Epithelial cell of proximal tubule (primary cell): ENCODE measurements around the gene SNX30. TPM values are rescaled to one million over a fixed set of nuclear protein-coding genes. Genes with fewer than 3 reads are reported as not detected.

Source experiments
- DNase-seq: peaks from one replicate; pipeline ENCODE4 v3.0.0-alpha.2; 2011; ENCODE audit warnings: low read depth
- H3K4me3 ChIP-seq: 2 replicates; pipeline ENCODE4 v1.5.1; 2011; ENCODE audit warnings: low read depth, mild to moderate bottlenecking, low read length
- total RNA-seq: library from RNA; depleted of rRNA; stranded (reverse); fragments of >200 nt; gene quantifications from 2 replicates; pipeline ENCODE4 v1.2.3, GENCODE V29; 2015
- TF ChIP-seq, protein P1 (sequence below): conservative IDR thresholded peaks from 2 replicates; pipeline ENCODE4 v1.5.1; 2012; ENCODE audit warnings: low read depth, mild to moderate bottlenecking, low read length

The SNX30 gene
- total RNA-seq, 1 donor from 2014 or later, result 6.9 TPM

DNA sequence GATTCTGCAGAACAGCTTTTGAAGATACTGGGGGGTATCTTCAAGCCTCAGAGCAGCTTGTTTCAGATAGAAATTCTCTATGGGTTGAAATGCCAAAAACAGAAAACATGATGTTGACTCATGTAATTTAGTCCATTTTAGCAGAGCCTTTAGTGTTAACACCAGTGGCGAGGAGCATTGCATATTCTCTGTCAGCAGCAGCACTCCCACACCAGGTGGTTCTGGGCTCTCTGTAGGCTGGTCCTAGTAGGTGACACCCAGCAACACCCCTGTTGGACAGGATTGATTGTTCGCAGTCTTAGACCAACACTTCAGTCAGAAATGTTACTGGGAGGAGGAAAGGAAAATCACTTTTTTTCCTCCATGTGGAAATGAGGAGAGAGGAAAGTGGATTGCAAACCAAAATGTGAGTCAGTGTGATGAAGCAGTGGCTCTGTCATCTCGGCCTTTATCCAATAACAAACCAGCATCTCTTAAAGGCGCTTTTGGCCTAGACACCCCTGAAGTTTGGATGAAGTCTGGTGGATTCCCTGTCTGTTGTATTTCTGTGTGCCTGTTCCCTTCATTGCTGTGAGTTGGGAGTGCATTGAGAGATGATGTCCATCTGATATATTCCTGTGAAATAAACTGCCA is 123.3 kb downstream of the SNX30 start:
- TF ChIP-seq, protein P1, sequence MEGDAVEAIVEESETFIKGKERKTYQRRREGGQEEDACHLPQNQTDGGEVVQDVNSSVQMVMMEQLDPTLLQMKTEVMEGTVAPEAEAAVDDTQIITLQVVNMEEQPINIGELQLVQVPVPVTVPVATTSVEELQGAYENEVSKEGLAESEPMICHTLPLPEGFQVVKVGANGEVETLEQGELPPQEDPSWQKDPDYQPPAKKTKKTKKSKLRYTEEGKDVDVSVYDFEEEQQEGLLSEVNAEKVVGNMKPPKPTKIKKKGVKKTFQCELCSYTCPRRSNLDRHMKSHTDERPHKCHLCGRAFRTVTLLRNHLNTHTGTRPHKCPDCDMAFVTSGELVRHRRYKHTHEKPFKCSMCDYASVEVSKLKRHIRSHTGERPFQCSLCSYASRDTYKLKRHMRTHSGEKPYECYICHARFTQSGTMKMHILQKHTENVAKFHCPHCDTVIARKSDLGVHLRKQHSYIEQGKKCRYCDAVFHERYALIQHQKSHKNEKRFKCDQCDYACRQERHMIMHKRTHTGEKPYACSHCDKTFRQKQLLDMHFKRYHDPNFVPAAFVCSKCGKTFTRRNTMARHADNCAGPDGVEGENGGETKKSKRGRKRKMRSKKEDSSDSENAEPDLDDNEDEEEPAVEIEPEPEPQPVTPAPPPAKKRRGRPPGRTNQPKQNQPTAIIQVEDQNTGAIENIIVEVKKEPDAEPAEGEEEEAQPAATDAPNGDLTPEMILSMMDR, result no peak
- DNase-seq, result no peak
- no peak overlapping the region for H3K4me3 ChIP-seq

DNA sequence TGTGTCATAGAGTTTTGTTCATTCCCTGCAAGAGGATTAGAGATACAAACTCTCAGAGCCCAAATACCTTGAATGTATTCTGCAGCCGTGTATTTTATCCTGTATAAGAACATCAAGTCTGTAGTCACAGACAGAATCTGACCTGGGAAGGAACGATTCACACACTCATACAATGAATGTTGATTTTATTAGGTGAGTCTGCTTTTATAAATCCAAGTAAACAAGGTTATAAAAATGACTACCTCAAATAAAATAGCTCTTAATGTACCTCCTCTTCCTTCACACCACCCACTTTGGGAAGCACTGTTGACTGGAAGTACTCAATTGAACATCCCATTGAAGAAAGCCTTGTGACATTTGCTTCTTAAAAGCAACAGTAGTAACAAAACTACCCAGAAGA is 128.2 kb downstream of the SNX30 start:
- TF ChIP-seq, protein P1, result no peak
- no peak for DNase-seq
- H3K4me3 ChIP-seq, result no peak overlapping the region

DNA sequence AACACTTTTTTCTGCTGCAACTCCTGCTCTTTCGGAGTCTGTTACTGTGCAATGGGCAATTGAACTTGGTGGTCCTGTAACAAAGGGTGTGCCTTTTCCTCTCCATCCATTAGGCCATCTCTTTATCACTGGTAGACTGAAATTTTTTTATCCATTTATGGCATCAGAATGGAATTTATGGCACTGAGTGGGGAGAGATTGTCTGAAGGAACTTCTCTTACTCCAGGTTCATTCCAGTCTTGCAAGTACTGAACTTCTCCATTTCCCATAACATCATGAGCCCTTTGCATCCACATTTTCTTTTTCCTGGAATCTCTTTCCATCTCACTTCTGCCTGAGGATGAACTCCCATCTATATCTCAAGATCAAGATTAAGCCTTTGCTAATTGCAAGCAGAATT is 130.1 kb downstream of the SNX30 start:
- TF ChIP-seq, protein P1, result no peak
- no peak overlapping the region for H3K4me3 ChIP-seq
- DNase-seq, result no peak

DNA sequence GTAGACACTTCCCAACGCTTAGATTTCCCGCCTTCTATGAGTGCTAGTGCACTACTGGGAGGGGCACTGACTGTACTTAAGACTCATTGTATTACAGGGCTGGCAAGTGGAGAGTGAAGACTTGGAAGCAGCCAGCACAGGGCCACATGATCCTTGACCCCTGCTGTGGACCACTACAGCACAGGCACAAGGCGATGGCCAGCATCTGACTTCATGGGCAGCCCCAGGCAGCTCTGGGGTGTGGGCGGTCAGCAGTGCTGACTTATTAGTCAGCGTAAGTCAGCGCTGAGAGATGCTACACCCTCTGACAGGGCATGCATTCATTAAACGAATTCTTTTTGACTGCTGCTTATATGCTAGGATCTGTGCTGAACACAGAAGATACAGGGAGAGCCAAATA is 130.8 kb downstream of the SNX30 start:
- DNase-seq, result no peak
- TF ChIP-seq, protein P1, result no peak
- no peak overlapping the region for H3K4me3 ChIP-seq

DNA sequence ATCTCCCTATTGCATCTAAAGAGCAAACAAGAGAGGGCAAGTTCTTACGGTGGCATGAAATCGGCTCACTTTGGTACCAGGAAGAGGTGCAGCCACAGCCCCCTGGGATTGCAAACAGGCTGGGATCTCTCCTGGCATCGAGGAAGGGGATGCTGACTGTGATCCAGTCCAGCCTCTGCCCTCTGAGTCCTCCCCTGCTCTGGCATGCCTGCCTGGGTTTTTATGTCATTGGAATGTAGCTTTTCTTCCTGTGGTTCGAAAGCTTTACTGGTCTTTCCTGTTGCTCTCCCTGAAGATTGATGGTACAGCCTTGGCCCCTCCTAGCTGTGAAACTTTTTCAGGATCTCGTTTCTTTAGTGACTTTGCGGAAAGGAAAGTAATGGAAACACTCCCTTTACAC is 133.5 kb downstream of the SNX30 start:
- H3K4me3 ChIP-seq, result no peak overlapping the region
- no peak for DNase-seq
- TF ChIP-seq, protein P1, result no peak

DNA sequence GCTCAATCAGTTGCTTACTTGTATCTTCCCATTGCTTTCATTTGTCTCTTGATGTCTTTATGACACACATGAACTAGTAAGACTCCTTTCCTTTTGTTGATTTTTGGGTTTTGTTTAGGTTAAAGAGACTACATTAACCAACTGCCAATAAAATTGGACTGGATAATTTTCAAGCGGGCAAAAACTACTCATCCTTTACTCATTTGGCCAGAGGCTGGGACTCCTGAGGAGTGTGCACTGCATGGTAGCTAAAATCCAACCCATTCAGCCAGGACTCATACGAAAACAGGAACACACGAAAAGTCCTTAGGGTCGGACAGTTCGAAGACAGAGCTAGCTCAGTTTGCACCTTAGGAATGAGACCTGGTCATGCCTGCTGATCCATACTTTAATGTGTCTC is 134.2 kb downstream of the SNX30 start:
- DNase-seq, result no peak

DNA sequence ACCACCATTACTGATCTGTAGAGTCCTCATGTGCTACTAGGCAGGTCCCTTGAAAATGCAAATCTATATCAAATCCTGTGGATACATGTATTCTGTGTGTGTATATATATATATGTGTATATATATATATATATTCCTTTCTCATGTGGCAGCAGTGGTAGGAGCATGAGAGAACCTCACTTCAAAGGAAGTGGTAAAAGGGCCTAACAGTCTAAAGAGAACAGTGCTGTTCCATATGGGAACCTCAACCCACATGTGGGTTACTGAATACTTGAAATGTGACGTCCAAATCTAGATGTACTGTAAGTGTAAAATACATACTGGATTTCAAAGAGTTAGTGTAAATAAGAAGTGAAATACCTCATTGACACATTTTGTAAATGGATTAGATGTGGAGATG is 134.8 kb downstream of the SNX30 start:
- no peak for DNase-seq
- TF ChIP-seq, protein P1, result no peak
- H3K4me3 ChIP-seq, result no peak overlapping the region

More for the DNA sequence above, 134.2 kb downstream of the SNX30 start:
- no peak overlapping the region for H3K4me3 ChIP-seq
- TF ChIP-seq, protein P1, result no peak
